OCI-LY7 (cell line): Measurements from ENCODE around the gene AMIGO3. TPM values are rescaled to one million over a fixed set of nuclear protein-coding genes. Genes with fewer than 3 reads are reported as not detected.

ENCODE experiments used
- BruUV-seq: library from RNA; stranded (reverse); fragments of 400-500 nt; replicated peaks from 2 replicates; lab custom pipeline; 2021; lab: Mats Ljungman, UMichigan
- CTCF ChIA-PET: fragments of 300-600 bp; sonication (Branson Sonifier 250); formaldehyde crosslinking; loops from one replicate; lab custom pipeline; 2022; ENCODE audit warnings: antibody characterized with exemption; ENCODE audit not compliant: unreplicated experiment; lab: Charles Lee
- POLR2A ChIA-PET: fragments of 300-600 bp; sonication (Branson Sonifier 250); formaldehyde crosslinking; loops from one replicate; lab custom pipeline; 2022; ENCODE audit warnings: antibody characterized with exemption; lab: Charles Lee
- DNase-seq: peaks from one replicate; pipeline ENCODE4 v3.0.0-alpha.2; 2015; ENCODE audit warnings: low spot score
- H2AFZ ChIP-seq: fragments of 200-600 bp; sonication (generic), shearing (Covaris generic); 2 replicates; pipeline ENCODE4 v1.6.1; 2014; ENCODE audit warnings: mild to moderate bottlenecking, antibody characterized with exemption, low read length, moderate library complexity
- H3K27ac ChIP-seq: fragments of 200-600 bp; sonication (generic); 2 replicates; pipeline ENCODE4 v1.5.1; 2014; ENCODE audit warnings: mixed run types, low read depth, mild to moderate bottlenecking, moderate library complexity, low read length, inconsistent platforms; ENCODE audit not compliant: poor library complexity, severe bottlenecking
- H3K36me3 ChIP-seq: fragments of 200-600 bp; sonication (generic); 2 replicates; pipeline ENCODE4 v1.6.1; 2014; ENCODE audit warnings: mild to moderate bottlenecking, antibody characterized with exemption, low read length, moderate library complexity, mixed read lengths; ENCODE audit not compliant: insufficient read depth
- H3K4me1 ChIP-seq: fragments of 200-600 bp; sonication (generic); 2 replicates; pipeline ENCODE4 v1.5.1; 2014; ENCODE audit warnings: mild to moderate bottlenecking, low read length; ENCODE audit not compliant: insufficient read depth, poor library complexity, severe bottlenecking
- H3K4me2 ChIP-seq: fragments of 200-600 bp; sonication (generic); 2 replicates; pipeline ENCODE4 v1.6.1; 2014; ENCODE audit warnings: mild to moderate bottlenecking, low read length
- H3K4me3 ChIP-seq: fragments of 200-600 bp; sonication (generic); 2 replicates; pipeline ENCODE4 v1.5.1; 2014; ENCODE audit warnings: mild to moderate bottlenecking, low read depth, low read length; ENCODE audit not compliant: poor library complexity, severe bottlenecking
- H3K79me2 ChIP-seq: fragments of 200-600 bp; sonication (generic); 2 replicates; pipeline ENCODE4 v1.6.1; 2016; ENCODE audit warnings: low read depth, mild to moderate bottlenecking, low read length, moderate library complexity, mixed read lengths; ENCODE audit not compliant: insufficient read depth
- H3K9me2 ChIP-seq: fragments of 200-600 bp; sonication (generic); 2 replicates; pipeline ENCODE4 v1.6.1; 2016; ENCODE audit warnings: mild to moderate bottlenecking, low read length, mixed read lengths; ENCODE audit not compliant: insufficient read depth
- H3K9me3 ChIP-seq: fragments of 200-600 bp; sonication (generic); 2 replicates; pipeline ENCODE4 v1.6.1; 2014; ENCODE audit warnings: mild to moderate bottlenecking, mixed run types, low read length, mixed read lengths
- H4K20me1 ChIP-seq: fragments of 200-600 bp; sonication (generic); 2 replicates; pipeline ENCODE4 v1.6.1; 2014; ENCODE audit warnings: mild to moderate bottlenecking, antibody characterized with exemption, low read length, moderate library complexity, mixed read lengths; ENCODE audit not compliant: insufficient read depth
- EZH2phosphoT487 ChIP-seq: fragments of 200-600 bp; sonication (generic); IDR thresholded peaks from 2 replicates; pipeline ENCODE4 v1.6.1; 2018; ENCODE audit warnings: low read depth, borderline replicate concordance, mild to moderate bottlenecking, mixed run types, antibody characterized with exemption, low read length, moderate library complexity, mixed read lengths
- intact Hi-C: fragments of 100-400 bp; cut with micrococcal nuclease; formaldehyde crosslinking; loops from one replicate; pipeline ENCODE4 v1.10.0; 2022; ENCODE audit not compliant: unreplicated experiment
- total RNA-seq, 2 experiments: library from RNA; depleted of rRNA in 1 of 2; stranded (reverse); fragments of >200 nt in 1 of 2; shearing (Covaris generic) in 1 of 2; gene quantifications; 2 replicates each; pipeline ENCODE4 v1.2.3, GENCODE V29; 2014 to 2022
- TF ChIP-seq, protein P1 (sequence below): fragments of 200-600 bp; sonication (generic); conservative IDR thresholded peaks from 2 replicates; pipeline ENCODE4 v1.5.1; 2014; ENCODE audit warnings: mild to moderate bottlenecking, antibody characterized with exemption, low read length, moderate library complexity, mixed read lengths

AMIGO3 gene
- total RNA-seq, 2 experiments from 2014 or later = 0.80 to 4.4 TPM

DNA sequence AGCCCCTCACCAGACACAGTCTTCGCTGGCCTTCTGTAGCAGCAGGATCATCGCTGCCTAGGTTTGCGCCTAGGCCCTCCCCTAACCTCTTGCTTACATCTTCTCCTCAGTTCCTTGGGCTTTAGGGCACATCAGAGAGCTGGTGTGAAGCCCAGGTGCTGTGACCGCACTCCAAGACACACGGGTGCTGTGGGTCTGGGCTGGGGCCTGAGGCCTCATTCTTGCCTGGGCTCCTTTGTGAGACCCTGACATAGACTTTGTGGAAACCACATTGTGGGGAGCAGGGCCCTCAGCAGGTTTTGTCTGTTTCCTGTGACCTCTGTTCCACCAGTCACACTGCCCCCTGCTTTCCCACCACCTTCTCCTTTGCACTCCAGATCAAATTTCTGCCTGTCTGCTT is 8.0 kb downstream of the AMIGO3 start:
- intact Hi-C loops = no loop called here
- POLR2A ChIA-PET = interaction anchor here (0.7 kb wide), 1 partner anchor 9 kb away, joined by 3 read pairs; no protein-coding TSS in a partner anchor
- Histone ChIP-seq H3K27ac (no peak overlapping the region), H3K4me2 (no peak overlapping the region), H2AFZ (no peak overlapping the region), H3K79me2 (no peaks in the 10 kb centered on the region), H3K9me2 (no peaks in the 10 kb centered on the region), H3K4me3 (no peak overlapping the region), H3K4me1 (no peaks in the 10 kb centered on the region), H4K20me1 (no peaks in the 10 kb centered on the region), H3K9me3 (no peaks in the 10 kb centered on the region), H3K36me3 (peaks cover 9% of the 10 kb centered on the region; the same call in 1 of the 2 replicates)
- DNase-seq = no peak
- TF ChIP-seq EZH2phosphoT487 = no peak
- TF ChIP-seq, protein P1, sequence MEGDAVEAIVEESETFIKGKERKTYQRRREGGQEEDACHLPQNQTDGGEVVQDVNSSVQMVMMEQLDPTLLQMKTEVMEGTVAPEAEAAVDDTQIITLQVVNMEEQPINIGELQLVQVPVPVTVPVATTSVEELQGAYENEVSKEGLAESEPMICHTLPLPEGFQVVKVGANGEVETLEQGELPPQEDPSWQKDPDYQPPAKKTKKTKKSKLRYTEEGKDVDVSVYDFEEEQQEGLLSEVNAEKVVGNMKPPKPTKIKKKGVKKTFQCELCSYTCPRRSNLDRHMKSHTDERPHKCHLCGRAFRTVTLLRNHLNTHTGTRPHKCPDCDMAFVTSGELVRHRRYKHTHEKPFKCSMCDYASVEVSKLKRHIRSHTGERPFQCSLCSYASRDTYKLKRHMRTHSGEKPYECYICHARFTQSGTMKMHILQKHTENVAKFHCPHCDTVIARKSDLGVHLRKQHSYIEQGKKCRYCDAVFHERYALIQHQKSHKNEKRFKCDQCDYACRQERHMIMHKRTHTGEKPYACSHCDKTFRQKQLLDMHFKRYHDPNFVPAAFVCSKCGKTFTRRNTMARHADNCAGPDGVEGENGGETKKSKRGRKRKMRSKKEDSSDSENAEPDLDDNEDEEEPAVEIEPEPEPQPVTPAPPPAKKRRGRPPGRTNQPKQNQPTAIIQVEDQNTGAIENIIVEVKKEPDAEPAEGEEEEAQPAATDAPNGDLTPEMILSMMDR = no peak
- BruUV-seq = no TSS peak
- CTCF ChIA-PET = no interaction called here

DNA sequence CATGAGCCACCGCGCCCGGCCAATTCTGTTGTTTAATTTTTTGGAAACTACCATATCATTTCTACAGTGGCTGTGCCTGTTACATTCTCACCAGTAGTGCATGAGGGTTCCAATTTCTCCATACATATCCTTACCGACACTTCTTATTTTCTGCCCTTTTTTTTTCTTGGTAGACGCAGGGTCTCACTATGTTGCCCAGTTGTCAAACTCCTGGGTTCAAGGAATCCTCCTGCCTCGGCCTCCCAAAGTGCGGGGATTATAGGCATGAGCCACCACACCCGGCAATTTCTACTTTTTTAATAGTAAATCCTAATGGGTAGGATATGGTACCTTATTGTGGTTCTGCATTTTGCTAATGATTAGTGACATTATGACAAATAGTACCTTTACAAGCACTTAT is 9.6 kb downstream of the AMIGO3 start:
- no peak overlapping the region for H2AFZ ChIP-seq
- CTCF ChIA-PET = no interaction called here

GRCh38 chr3:49707113-49707480 is 12.4 kb downstream of the AMIGO3 start:
- DNase-seq = no peak
- Histone ChIP-seq H4K20me1 (no peaks in the 10 kb centered on the region), H3K36me3 (0 out of 2 replicates have a peak, but pooled peaks cover 5% of the 10 kb centered on the region), H3K27ac (no peak overlapping the region), H3K4me1 (no peaks in the 10 kb centered on the region), H3K9me2 (no peaks in the 10 kb centered on the region), H2AFZ (no peak overlapping the region), H3K9me3 (no peaks in the 10 kb centered on the region), H3K4me2 (no peak overlapping the region), H3K4me3 (no peak overlapping the region), H3K79me2 (no peaks in the 10 kb centered on the region)
- CTCF ChIA-PET = no interaction called here
- POLR2A ChIA-PET = interaction anchor here (0.6 kb wide), 1 partner anchor 375 kb away, joined by 3 read pairs; no protein-coding TSS in a partner anchor
- BruUV-seq = no TSS peak
- intact Hi-C loops = no loop called here
- no peak for TF ChIP-seq EZH2phosphoT487
- TF ChIP-seq, protein P1 = no peak

More for the DNA sequence above, 9.6 kb downstream of the AMIGO3 start:
- intact Hi-C loops = no loop called here
- POLR2A ChIA-PET = no interaction called here
- Histone ChIP-seq H4K20me1 (no peaks in the 10 kb centered on the region), H3K79me2 (no peaks in the 10 kb centered on the region), H3K4me1 (no peaks in the 10 kb centered on the region), H3K36me3 (0 out of 2 replicates have a peak, but pooled peaks cover 4% of the 10 kb centered on the region), H3K27ac (no peak overlapping the region), H3K9me2 (no peaks in the 10 kb centered on the region), H3K4me3 (no peak overlapping the region), H3K4me2 (no peak overlapping the region), H3K9me3 (no peaks in the 10 kb centered on the region)
- DNase-seq = no peak
- BruUV-seq = no TSS peak
- no peak for TF ChIP-seq EZH2phosphoT487
